Epithelial cell of esophagus (primary cell): ENCODE results near the gene ZNF800.
"Not testable (repeated sequence)": the region's sequence is repeated elsewhere in the genome, so short reads cannot be mapped to it uniquely, and the experiment has no call there.

Source experiments
- DNase-seq: peaks from one replicate; pipeline ENCODE4 v3.0.0; 2010; ENCODE audit warnings: low read depth
- H3K4me3 ChIP-seq: 2 replicates; pipeline ENCODE4 v1.5.1; 2011; ENCODE audit warnings: mild to moderate bottlenecking, low read length, control low read depth
- TF ChIP-seq, protein P1 (sequence below): IDR thresholded peaks from 2 replicates; pipeline ENCODE4 v1.5.1; 2011; ENCODE audit warnings: low read depth, mild to moderate bottlenecking, low read length, control low read depth, inconsistent platforms; ENCODE audit not compliant: insufficient read depth; ENCODE audit errors: missing control alignments

Gene ZNF800, protein sequence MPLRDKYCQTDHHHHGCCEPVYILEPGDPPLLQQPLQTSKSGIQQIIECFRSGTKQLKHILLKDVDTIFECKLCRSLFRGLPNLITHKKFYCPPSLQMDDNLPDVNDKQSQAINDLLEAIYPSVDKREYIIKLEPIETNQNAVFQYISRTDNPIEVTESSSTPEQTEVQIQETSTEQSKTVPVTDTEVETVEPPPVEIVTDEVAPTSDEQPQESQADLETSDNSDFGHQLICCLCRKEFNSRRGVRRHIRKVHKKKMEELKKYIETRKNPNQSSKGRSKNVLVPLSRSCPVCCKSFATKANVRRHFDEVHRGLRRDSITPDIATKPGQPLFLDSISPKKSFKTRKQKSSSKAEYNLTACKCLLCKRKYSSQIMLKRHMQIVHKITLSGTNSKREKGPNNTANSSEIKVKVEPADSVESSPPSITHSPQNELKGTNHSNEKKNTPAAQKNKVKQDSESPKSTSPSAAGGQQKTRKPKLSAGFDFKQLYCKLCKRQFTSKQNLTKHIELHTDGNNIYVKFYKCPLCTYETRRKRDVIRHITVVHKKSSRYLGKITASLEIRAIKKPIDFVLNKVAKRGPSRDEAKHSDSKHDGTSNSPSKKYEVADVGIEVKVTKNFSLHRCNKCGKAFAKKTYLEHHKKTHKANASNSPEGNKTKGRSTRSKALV

DNA sequence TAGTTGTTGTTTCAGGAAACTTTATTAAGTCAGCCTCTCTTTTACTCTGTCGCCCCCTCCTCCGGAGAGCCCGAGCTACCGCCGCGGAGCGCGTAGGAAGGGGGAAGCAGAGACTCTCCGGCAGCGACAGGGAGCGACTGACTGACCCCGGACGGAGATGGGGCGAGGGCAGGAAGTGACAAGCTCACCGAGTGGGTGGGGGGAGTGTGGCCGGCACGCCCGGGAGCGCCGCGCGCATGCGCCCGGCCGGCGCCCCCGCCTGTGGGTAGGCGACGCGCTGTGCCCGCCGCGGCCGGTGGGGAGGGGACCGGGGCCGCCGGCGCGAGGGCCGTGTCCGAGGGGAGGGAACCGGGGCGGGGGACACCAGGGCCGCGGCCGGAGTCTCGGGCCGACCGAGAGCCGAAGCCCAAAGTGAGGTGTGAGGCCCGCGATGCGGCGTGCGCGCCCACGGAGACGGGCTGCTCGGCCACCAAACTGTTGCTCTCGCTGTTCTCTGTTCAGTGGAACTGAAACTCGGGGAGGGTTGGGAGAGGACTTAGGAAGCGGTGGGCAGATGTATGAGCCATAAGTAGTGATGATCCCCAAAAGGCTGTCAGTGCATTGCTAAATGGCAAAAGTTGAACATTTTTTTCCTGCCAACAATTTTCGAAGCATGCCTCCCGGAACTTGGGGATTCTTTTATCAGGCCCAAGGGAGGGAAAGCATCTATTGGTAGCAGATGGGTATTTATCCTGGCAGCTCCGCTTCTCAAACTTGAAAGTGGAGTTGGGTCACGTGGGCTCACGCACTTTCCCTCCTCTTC lies at the start of gene ZNF800:
ZNF800 (minus strand) TSS at position 143 of the 802 bp plus-strand sequence. CDS start 1,151 bp downstream, outside the sequence.
- TF ChIP-seq, protein P1, sequence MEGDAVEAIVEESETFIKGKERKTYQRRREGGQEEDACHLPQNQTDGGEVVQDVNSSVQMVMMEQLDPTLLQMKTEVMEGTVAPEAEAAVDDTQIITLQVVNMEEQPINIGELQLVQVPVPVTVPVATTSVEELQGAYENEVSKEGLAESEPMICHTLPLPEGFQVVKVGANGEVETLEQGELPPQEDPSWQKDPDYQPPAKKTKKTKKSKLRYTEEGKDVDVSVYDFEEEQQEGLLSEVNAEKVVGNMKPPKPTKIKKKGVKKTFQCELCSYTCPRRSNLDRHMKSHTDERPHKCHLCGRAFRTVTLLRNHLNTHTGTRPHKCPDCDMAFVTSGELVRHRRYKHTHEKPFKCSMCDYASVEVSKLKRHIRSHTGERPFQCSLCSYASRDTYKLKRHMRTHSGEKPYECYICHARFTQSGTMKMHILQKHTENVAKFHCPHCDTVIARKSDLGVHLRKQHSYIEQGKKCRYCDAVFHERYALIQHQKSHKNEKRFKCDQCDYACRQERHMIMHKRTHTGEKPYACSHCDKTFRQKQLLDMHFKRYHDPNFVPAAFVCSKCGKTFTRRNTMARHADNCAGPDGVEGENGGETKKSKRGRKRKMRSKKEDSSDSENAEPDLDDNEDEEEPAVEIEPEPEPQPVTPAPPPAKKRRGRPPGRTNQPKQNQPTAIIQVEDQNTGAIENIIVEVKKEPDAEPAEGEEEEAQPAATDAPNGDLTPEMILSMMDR: no peak
- peak within 1 kb of the TSS; percentile 76 for H3K4me3 ChIP-seq
- DNase-seq: peak; percentile 83

DNA sequence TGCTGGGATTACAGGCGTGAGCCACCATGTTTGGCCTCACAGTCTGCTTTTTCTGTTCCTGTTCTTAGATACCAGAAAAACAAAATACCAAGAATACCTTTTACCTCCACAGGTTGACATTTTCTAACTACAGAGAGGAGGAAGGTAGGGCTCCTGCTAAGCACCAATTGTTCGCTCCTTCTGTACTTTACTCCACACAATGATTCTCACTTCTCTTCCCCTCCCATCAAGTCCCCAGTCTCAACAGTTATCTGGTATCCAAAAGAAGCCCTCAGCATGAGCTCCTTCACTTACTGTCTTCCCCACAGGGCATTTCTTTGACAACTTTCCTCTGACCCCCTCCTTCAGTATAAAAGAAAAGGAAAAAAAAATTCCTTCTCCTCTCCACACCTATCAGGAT lies 47.7 kb upstream of the ZNF800 start:
- H3K4me3 ChIP-seq: no peak overlapping the region
- DNase-seq: no peak
- TF ChIP-seq, protein P1: no peak

DNA sequence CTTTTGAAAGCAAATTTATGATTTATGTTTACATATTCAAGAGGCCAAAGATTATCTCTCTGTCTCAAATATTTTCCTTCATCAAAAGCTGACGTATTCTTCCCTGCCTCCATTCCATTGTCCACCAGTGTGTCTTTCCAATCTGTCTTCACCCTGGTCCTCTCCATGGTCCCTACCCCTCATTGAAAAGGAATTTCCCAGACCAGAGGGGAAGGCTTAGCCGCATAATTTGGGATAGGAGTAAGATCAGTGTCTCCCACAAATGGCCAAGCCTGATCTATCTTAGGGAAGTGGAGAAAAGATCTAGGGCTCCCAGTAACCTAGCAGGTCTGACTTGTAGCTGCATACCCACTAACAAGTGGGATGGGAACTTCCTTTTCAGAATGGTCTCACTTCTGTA lies 46.3 kb upstream of the ZNF800 start:
- TF ChIP-seq, protein P1: no peak

DNA sequence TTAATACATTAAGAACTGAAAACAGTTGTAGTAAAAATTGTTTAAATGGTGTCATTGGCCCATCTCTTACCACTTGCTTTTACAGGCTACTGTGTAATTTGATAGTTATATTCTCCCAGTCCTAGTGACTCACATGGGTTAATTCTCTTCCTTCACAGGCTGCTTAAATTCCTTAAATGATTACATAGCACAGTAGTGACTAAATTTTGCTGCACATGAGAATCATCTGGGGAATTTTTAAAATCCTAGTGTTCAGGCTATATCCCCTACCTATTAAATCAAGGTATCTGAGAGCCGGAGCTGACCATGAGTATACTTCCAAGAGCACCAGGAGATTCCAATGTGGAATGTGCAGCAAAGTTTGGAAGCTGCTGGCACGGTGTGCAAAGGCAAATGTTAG lies 45.3 kb upstream of the ZNF800 start:
- DNase-seq: peak; percentile 57
- H3K4me3 ChIP-seq: no peak overlapping the region
- TF ChIP-seq, protein P1: no peak

More for the DNA sequence above, 46.3 kb upstream of the ZNF800 start:
- H3K4me3 ChIP-seq: no peak overlapping the region
- no peak for DNase-seq

DNA sequence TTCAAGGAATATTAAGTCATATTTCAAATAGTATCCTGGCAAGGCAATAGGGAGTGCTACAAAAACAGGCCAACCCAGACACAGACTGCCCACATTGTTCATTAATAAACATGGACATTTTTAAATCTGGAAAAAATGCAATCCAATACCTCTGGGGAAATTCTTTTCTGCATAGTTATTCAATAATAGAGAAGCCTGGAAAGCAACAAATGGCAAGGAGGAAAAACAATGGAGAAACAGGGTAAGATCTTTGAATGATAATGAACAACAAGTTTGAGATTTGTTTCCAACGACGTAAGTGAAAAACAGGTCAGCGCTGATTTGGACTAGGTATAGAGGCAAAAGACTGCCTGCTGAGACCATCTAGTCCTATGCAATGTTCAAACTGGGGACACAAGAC lies 44.7 kb upstream of the ZNF800 start:
- no peak overlapping the region for H3K4me3 ChIP-seq
- TF ChIP-seq, protein P1: no peak

DNA sequence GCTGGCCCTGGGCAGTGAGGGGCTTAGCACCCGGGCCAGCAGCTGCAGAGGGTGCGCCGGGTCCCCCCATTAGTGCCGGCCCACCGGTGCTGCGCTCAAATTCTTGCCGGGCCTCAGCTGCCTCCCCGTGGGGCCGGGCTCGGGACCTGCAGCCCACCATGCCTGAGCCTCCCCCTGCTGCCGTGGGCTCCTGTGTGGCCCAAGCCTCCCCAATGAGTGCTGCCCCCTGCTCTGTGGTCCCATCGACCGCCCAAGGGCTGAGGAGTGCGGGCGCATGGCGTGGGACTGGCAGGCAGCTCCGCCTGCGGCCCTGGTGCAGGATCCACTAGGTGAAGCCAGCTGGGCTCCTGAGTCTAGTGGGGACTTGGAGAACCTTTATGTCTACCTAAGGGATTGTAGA lies 36.8 kb upstream of the ZNF800 start:
- H3K4me3 ChIP-seq, DNase-seq: not testable (repeated sequence)

More for the DNA sequence above, 44.7 kb upstream of the ZNF800 start:
- no peak for DNase-seq

DNA sequence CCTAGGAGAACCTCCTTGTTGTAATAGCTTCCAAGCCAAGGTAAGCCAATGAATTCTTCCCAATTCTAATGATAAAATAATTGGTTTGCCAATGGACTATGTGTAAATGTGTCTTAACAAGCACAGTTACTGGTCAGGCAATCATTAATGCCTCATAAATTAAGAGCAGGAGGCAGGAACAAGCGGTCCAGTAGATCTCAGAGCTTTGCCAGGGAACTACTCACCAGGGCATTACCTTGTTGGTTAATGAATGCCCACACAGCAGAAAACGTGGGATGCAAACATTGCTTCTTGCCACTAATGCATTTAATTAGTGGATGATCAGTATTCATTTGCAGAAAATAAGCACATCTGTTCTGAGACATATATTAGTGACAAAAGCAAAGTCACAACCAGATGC lies 26.7 kb upstream of the ZNF800 start:
- DNase-seq: no peak
- no peak overlapping the region for H3K4me3 ChIP-seq
- TF ChIP-seq, protein P1: no peak
